ENCODE data around the gene ZNF317.

DNA sequence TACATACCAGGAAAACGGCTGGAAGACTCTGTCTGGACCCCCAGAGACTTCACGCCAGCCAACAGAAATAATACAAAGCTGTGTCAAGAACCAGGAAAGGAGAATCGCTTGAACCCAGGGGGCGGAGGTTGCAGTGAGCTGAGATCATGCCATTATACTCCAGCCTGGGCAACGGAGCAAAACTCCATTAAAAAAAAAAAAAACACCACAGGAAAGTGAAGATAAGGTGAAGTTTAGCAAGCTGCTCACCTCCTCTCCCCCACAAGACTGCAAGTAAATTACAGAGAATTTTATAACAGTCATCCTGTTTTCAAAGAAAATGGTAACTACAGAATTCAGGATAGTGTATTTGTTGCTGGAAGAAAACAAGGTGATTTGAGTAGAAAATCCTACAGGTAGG, 23.6 kb upstream of the ZNF317 start:
- TF ChIP-seq, protein P1, sequence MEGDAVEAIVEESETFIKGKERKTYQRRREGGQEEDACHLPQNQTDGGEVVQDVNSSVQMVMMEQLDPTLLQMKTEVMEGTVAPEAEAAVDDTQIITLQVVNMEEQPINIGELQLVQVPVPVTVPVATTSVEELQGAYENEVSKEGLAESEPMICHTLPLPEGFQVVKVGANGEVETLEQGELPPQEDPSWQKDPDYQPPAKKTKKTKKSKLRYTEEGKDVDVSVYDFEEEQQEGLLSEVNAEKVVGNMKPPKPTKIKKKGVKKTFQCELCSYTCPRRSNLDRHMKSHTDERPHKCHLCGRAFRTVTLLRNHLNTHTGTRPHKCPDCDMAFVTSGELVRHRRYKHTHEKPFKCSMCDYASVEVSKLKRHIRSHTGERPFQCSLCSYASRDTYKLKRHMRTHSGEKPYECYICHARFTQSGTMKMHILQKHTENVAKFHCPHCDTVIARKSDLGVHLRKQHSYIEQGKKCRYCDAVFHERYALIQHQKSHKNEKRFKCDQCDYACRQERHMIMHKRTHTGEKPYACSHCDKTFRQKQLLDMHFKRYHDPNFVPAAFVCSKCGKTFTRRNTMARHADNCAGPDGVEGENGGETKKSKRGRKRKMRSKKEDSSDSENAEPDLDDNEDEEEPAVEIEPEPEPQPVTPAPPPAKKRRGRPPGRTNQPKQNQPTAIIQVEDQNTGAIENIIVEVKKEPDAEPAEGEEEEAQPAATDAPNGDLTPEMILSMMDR (optimal IDR thresholded peaks at IDR 0.05 in 1 of 3, IDR thresholded peaks at IDR 0.05 in 1 of 3, conservative IDR thresholded peaks at IDR 0.05 in 1 of 3; ENCODE audit: extremely low read depth in 1 of 3, insufficient read depth in 2 of 3, low read length in 3 of 3) = no peak
- no peak for TF ChIP-seq EZH2 (IDR thresholded peaks at IDR 0.05; ENCODE audit: low read length)

Measured in keratinocyte (primary cell).